Adipose tissue (tissue), 3 donors: ENCODE measurements around the gene ARID1B. TPM values are rescaled to one million over a fixed set of nuclear protein-coding genes. Genes with fewer than 3 reads are reported as not detected.

Experiments
- H3K27ac ChIP-seq: one replicate; pipeline ENCODE4 v1.5.1; 2013; ENCODE audit warnings: low read depth, low read length
- WGBS, 3 donors: extraction: QIAGEN DNeasy Blood & Tissue Kit; methylation state at CpG; one replicate each; pipeline ENCODE4 v1.1.7; 2013; 5-methylcytosine and 5-hydroxymethylcytosine counted together
- polyA plus RNA-seq, 3 donors: library from polyadenylated mRNA; stranded (reverse); fragments of 200-250 nt; gene quantifications; one replicate each; pipeline ENCODE4 v1.2.3, GENCODE V29; 2013
- donor health status: healthy with polysubstance abuse.
- donor health status: Bipolar disorder and iron deficiency.
- donor health status: healthy.

ARID1B gene
- polyA plus RNA-seq, 3 donors = 14.0 to 29.2 (median 21.9) TPM

DNA sequence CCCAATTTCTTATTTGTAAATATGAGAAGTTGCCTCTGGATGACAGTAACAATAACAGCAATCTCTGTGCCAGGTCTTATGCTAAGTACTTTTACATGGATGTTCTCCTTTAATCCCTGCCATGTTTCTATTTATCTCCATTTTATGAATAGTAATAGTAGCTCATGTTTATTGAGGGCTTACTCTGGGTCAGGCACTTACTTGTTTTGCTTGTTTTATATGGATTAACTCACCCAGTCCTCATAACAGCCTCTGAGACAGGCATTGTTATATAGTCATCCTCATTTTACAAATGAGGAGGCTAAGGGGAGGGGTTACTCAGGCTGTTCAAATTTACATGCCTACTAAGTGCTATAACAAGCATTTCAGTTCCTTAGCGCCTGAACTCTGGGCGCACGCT, 64.3 kb downstream of the ARID1B start:
- WGBS, 3 donors = 98 to 99% (median 99%) methylated on average over 3 of the region's 3 CpGs
- no peak overlapping the region for H3K27ac ChIP-seq

DNA sequence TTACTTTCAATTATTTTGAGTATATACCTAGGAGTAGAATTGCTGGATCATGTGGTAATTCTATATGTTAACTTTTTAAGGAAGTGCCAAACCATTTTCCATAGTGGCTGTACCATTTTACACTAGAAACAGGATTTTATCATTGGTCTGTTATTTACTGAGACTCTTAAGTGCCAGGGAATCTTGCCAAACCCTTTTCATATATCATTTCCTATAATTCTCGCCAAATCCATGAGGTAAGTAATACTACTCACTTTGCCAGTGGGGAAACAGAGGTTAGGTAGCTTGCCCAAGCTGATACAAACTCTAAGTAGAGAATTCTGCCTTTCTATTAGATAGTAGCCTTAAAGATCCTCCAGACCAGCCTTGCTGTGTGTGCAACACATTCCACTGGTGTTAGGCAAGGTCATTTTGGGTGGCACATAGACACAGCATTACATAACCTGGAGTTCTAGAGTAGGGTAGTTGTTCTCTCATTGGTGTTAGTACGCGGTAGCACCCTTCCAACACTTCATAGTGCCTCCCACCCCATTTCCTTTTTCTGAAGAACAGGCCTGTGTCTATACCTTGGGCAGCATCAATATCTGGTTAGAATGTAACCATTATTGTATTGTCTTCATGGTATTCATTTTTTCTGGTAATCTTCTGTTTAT, 65.5 kb downstream of the ARID1B start:
- WGBS, 3 donors = 64 to 69% (median 69%) methylated on average over 3 of the region's 3 CpGs
- H3K27ac ChIP-seq = no peak overlapping the region

DNA sequence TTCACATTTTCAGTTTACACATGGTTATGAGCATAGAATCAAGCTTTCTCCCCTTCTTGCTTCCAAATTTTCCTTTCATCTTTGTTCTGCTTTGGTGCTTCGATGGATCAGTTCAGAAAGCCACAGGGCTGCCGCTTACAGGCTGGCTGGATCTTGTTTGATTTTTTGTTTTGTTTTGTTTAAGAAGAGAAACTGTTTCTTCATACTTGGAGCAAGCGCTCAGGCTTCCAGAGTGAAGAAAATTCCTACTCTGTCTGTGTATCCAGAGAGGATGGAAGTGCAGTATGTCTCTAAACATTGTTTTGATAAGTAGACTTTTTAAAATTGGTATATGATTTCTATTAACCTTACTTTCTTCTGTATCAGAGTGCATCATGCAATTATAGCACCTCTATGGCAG, 66.9 kb downstream of the ARID1B start:
- no peak overlapping the region for H3K27ac ChIP-seq
- 78 to 87% (median 85%) methylated on average over 3 of the region's 3 CpGs for WGBS, 3 donors

DNA sequence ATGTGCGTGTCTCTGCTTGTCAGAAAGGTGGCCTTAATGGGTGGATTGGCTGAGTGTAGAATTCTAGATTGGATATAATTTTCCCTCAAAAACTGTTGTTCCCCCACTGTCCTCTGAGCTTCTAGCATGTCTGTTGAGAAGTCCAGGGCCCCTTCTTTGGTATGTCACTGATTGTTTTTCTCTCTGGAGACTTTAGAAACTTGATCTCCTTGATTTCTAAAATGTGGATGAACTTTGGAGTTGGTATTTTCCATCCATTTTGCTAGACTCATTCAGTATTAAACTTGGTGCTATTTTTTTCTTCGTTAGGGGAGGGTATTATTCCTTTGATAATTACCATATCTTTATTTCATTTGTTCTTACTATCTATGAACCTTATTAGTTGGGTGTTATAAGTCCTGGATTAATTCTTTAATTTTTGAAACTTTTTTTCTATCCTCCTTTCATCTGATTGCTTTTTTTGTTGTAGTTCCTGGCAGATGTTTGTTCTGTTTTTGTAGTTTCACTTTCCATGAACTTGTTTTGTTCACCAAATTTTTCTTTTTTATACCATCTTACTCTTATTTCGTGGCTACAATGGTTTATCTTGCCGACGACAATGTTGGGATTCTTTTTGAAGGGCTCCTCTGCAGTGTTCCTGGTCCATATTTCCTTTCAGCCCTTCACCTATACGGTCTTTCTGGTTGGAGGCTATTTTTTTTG, 68.4 kb downstream of the ARID1B start:
- WGBS, 3 donors = 82 to 93% (median 82%) methylated on average over 6 of the region's 6 CpGs
- H3K27ac ChIP-seq = no peak overlapping the region

DNA sequence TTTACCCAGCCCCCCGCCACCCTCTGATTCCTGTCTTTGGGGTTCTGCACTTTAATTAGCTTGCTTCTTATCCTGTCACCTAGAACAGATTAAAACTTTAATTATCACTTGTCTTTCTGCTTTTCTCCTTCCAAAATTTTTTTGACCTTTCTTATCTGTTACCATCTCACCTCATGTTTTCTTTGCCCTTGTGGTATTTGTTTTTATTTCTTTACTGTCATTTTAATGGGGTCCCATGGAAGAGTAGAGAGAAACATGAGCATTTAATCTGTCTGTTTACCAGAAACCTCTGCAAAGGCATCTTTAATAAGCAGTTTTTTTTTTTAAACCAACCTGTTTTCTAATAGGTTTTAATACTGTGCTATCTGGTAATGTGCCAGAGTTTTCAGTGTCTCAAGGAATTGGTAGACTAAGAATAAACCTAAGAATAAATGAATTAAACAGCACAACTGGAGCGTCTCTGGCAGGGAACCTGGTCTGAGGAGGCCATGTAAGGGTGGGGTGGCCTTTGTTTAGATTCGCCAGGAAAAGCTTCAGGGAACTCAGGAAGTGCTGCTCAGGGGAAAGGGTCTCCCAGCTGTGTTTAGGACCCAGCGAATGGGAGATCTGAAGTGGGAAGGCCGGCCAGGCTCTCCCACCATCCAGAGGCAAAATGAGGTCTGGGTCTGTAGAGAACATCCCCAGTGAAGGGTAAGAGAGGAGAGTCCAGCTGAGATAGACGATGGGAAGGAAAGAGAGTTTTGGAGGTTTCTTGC, 69.8 kb downstream of the ARID1B start:
- no peak overlapping the region for H3K27ac ChIP-seq
- 63 to 79% (median 64%) methylated on average over 6 of the region's 6 CpGs for WGBS, 3 donors

DNA sequence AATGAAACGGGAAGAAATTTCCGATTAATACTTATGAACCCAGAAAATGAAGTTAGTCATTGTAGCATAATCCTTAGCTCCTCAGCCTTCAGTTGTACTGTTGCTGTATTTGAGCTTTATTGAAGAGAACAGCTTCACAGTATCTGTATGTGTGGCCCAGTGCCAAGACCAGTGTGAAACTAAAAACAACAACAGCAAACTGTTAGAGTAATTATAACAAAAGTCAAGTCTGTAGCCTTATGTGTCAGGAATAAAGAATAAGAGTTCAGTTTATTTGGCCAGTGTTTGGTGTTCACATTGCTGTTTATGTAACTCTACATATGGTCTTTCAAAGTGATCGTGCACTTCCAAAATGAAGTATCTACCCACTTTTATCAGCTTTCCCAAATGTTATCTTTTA, 70.9 kb downstream of the ARID1B start:
- WGBS, 3 donors = 45 to 68% (median 49%) methylated on average over 3 of the region's 3 CpGs
- no peak overlapping the region for H3K27ac ChIP-seq

DNA sequence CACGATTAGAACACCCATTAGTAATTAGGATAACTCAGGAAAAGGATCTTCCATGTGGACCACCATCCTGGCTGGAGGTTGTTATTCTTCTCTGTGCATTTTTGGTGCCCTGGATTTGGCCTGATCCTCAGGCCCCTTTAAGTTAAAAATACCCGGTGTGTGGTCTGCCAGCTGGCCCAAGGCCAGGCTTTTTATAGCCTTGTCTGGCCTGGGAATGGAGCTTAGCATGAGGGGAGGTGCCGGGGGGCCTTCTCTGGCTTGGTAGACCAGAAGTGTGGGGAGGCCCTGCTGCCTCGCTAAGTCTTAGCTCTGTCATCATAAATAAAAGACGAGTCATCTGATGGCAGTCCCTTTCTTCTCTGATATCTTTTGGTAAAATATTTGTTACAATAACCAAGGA, 71.4 kb downstream of the ARID1B start:
- no peak overlapping the region for H3K27ac ChIP-seq
- WGBS, 3 donors = 20 to 36% (median 22%) methylated on average over 5 of the region's 5 CpGs

DNA sequence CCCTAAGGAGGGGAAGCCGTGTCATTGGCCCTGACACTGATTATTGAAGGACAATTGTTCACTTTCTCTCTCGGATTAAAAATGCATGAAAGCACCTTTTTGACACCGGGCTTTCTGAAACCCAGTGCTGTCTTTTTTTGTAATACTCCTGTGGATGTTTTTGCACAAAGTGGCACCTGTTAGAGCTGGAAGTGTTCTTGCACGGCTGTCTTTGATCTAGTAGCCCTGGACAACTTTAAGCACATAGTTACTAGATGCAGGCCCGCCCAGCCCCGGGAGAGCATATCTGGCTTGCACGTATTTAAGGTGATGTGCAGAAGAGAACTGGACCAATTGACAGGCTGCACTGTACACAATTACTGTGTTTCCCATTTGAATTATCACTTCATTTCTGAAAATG, 72.6 kb downstream of the ARID1B start:
- 55 to 68% (median 67%) methylated on average over 7 of the region's 7 CpGs for WGBS, 3 donors

DNA sequence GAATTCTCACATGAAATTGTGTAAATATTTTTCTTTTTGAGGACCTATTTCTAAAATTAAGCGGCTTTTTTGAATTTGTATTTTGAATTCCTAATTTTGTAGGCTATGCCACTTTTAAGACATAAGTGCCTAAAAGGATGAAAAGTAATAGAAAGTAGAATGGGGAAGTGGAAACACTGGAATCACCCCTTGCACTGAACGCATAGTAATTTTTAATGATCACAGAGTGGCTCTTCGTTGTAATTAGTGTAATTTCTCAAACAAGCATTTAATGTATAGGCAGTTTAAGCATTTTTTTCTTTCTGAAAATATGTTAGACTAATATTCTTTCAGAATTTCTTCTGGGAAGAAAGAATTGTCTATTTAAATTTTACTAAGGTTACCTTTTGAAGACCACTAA, 73.2 kb downstream of the ARID1B start:
- 73 to 92% (median 78%) methylated on average over 3 of the region's 3 CpGs for WGBS, 3 donors
- H3K27ac ChIP-seq = no peak overlapping the region

More for the DNA sequence above, 72.6 kb downstream of the ARID1B start:
- H3K27ac ChIP-seq = no peak overlapping the region

DNA sequence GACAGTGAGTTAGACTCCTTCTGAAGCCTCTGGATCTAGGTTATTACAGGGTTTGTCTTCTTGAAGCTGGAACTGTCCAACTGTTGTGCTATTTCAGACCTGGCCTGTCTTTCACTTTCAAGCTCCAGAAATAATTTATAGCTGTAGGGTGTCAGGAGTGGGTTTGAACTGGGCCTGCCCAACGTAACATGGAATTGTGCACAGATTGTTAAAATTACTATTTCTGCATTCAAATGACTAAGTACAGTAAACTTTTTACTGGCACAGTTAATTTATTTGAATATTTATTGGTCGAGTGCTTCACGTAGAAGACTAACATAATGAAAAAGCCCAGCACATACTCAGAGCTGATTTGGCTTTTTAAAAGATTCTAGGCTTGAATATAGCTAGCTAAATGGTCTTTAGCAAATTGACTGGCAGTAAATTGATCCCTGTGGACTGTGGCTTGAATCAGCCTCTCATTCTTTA, 74.3 kb downstream of the ARID1B start:
- WGBS, 3 donors = 61 to 75% (median 69%) methylated on average over 3 of the region's 3 CpGs
- no peak overlapping the region for H3K27ac ChIP-seq

DNA sequence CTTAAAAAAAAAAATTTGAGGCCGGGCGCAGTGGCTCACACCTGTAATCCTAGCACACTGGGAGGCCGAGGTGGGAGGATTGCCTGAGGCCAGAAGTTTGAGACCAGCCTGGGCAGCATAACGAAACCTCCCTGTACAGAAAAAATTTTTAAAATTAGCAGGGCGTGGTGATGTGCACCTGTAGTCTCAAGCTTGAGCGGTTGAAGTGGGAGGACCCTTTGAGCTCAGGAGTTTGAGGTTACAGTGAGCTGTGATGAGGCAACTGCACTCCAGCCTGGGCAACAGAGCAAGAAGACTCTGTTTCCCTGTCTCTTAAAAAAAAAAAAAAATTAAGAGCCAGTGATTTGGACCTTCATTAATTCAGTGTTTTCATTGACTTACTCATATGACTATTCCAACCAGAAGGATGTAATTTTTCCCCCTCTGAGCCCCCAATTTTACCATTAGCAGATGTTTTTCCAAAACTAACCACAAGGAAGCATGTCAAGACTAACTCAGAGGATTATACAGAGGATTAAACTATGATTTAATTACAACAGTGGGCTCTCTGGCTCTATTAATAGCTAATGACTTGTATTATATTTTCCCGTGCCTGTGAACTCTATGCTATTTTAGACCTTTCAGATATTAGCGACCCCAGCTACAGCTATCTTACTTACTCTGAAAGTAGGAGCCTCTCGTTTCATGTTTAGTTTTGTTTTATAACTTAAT, 75.1 kb downstream of the ARID1B start:
- H3K27ac ChIP-seq = no peak overlapping the region
- WGBS, 3 donors = 86 to 90% (median 88%) methylated on average over 9 of the region's 9 CpGs

DNA sequence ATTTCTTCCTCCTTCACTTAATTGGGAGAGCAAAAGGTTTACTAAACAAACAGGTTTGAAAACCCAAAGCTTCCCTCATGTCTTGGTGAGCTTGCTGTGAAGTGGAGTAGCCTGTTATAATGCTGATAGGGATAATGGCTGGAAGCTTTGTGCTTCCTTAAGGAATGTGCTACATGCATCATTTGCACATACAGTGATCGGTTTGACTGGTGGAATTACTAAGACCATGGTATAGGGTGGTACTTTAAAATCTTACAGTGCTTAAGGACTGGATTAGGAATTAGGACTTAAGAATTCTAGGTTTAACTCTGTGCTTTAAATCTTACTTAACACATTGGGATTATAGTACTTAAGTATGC, 75.7 kb downstream of the ARID1B start:
- H3K27ac ChIP-seq = no peak overlapping the region
- WGBS, 3 donors = 90 to 100% (median 92%) methylated on average over 1 of the region's 1 CpG

DNA sequence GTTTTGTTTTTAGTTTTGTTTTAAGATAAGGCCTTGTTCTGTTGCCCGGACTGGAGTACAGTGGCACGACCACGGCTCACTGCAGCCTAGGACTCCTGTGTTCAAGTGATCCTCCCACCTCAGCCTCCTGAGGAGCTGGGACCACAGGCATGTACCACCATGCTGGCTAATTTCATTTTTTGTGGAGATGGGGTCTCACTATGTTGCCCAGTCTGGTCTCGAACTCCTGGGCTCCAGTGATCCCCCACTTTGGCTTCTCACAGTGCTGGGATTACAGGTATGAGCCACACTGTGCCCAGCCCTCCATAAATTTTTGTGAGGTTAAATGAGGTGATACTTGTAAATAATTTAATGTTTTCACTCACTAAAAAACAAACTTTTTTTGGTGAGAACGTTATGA, 76.6 kb downstream of the ARID1B start:
- H3K27ac ChIP-seq = no peak overlapping the region
- WGBS, 3 donors = 87 to 92% (median 91%) methylated on average over 5 of the region's 5 CpGs

DNA sequence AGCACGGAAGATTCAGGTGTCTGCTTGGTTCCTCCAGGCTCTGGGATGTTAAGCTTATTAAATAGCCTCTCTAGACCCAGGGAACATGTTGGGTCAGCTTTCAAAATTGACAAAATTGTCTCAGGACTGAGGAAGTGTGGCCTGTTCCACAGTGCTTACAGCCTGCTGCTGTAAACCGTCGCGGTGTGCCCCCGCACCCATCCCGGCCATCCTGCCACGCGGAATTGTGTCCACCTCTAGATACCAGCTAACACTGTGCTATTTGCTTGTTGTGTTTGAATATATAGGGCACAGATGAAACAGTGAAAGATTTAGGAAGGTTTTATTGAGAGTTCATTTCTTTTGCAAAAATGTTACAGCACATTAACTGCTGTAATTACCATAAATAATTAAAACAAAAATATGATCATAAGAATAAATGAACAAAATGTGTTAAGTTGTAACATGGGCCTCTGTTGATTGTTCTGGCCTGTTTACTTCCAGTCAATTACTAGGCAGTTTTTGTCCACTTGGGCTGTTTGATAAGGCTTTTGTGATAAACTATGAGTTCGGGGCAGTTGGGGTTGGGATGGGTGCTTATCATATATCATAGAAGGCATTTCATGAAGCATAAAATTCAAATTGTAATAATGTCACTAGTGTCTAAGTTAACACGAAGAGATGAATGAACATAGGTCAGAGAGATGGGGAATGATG, 77.4 kb downstream of the ARID1B start:
- 86 to 96% (median 93%) methylated on average over 10 of the region's 10 CpGs for WGBS, 3 donors
- H3K27ac ChIP-seq = no peak overlapping the region

DNA sequence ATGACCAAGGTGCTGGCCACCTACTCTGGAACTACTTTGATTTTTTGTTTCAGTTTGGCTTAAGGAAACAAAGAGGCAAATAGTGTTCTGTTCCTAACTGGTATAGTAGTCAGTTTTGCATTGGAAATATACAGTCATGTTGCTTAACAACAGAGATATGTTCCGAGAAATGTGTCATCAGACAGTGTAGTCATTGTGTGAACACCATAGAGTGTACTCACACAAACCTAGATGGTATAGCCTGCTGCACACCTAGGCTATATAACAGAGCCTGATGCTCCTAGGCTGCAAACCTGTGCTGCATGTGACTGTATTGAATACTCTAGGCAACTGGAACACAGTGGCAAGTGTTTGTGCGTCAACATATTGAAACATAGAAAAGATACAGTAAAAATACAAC, 80.4 kb downstream of the ARID1B start:
- WGBS, 3 donors = 84 to 88% (median 87%) methylated on average over 2 of the region's 2 CpGs

DNA sequence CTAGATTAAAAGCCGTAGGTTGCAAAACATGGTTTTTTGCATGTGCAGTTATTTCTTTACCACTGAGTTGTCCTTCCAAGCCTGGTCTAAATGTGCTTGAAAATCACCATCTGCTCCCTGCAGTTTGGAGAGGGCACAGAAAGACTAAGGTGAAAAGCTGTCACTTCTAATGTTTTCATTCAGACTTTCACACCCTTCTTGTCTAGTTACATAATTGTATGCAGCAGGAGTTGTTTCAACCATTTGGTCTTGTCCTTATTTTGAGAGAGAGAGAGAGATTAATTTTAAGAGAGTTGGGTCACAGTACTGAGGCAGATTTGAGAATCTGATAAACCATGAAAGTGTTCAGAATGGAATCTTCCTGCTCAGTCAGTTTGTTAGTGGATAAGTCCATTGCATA, 82.5 kb downstream of the ARID1B start:
- 77 to 83% (median 81%) methylated on average over 1 of the region's 1 CpG for WGBS, 3 donors
- H3K27ac ChIP-seq = no peak overlapping the region

More for the DNA sequence above, 80.4 kb downstream of the ARID1B start:
- H3K27ac ChIP-seq = no peak overlapping the region

DNA sequence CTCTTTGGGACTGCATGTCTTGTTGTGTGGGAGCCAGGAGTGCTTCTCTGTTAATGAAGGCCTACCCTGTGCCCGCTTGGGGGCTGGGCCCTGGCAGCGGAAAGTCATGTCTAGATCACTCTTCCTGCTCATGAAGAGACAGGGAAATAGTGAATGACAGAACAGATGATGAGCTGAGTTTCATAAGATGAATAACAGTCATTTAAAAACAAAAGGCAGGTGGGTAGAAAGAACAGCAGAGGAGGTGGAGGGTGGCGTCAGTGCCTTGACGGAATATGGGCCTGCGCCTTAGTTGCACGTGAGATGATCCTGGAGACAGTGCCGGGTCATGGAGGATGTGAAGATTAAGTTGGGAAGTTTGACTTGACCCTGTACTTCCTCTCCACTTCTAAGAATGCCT, 85.5 kb downstream of the ARID1B start:
- 81 to 94% (median 82%) methylated on average over 7 of the region's 7 CpGs for WGBS, 3 donors
- no peak overlapping the region for H3K27ac ChIP-seq

DNA sequence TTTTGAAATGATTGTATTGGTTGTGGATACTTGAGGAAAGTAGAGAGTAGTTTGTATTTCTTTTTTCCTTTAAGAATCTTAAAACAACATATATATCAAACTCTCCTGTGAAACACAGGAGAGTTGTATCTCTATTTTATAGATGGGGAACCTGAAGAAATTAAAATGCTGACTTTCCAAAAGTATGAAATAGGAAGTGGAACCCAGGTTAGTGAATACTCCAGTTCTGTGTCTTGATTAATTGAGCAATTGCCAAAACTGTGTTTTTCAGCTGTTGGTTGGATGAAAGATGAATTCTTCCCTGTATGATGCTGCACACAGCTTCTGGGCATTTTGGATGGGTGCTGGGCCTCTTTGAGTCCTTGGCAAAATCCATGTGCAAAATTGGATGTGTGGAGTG, 86.3 kb downstream of the ARID1B start:
- H3K27ac ChIP-seq = no peak overlapping the region
